Adrenal gland (tissue), 5 donors: Measurements from ENCODE around the gene KRTAP4-4.

Experiments used
- POLR2A ChIP-seq, 2 donors: fragments of 450-650 bp; IDR thresholded peaks; one replicate each; pipeline ENCODE4 v1.6.1; 2017; ENCODE audit warnings: antibody characterized with exemption in 2 of 2, mild to moderate bottlenecking in 2 of 2, moderate library complexity in 1 of 2
- TF ChIP-seq, protein P1 (sequence below), 6 experiments: fragments of 450-650 bp in 4 of 6; fragments of 200-600 bp in 2 of 6; sonication (generic) in 1 of 6; IDR thresholded peaks; 1 replicate in 5 of 6; 2 replicates in 1 of 6; pipeline versions ENCODE4 v1.5.1 to v1.8.0; 2016 to 2021; ENCODE audit warnings: antibody characterized with exemption in 6 of 6, mild to moderate bottlenecking in 2 of 6, moderate library complexity in 1 of 6
- donor health status: DM: no; HTN: no; CAD: no.

DNA sequence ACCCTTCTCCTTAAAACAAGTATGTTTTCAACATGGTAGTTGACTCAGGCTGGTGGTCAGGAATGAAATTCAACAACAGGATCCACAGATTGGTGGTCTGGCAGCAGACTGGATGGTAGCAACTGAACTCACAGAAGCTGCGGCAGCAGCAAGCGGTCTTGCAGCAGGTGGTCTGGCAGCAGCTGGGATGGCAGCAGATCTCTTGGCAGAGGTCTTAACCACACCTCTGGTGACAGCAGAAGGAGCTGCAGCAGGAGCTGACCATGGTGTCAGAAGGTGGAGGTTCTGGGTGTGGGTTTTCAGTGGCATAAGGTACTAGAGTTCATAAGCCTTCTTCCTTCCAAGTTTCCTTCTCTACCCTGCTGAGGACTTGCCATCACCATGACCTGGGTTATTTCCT, 26.3 kb upstream of the KRTAP4-4 start:
- TF ChIP-seq, protein P1, sequence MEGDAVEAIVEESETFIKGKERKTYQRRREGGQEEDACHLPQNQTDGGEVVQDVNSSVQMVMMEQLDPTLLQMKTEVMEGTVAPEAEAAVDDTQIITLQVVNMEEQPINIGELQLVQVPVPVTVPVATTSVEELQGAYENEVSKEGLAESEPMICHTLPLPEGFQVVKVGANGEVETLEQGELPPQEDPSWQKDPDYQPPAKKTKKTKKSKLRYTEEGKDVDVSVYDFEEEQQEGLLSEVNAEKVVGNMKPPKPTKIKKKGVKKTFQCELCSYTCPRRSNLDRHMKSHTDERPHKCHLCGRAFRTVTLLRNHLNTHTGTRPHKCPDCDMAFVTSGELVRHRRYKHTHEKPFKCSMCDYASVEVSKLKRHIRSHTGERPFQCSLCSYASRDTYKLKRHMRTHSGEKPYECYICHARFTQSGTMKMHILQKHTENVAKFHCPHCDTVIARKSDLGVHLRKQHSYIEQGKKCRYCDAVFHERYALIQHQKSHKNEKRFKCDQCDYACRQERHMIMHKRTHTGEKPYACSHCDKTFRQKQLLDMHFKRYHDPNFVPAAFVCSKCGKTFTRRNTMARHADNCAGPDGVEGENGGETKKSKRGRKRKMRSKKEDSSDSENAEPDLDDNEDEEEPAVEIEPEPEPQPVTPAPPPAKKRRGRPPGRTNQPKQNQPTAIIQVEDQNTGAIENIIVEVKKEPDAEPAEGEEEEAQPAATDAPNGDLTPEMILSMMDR (IDR thresholded peaks at IDR 0.05), result no peak
- no peak for TF ChIP-seq POLR2A (IDR thresholded peaks at IDR 0.05)
